Osteoblast (primary cell): ENCODE data around the gene FXR2. TPM values are rescaled to one million over a fixed set of nuclear protein-coding genes. Genes with fewer than 3 reads are reported as not detected.

Source experiments
- DNase-seq: peaks from one replicate; pipeline ENCODE4 v3.0.0; 2011; ENCODE audit warnings: low spot score, mixed read lengths; ENCODE audit not compliant: insufficient read length; ENCODE audit errors: missing footprints
- H2AFZ ChIP-seq: 2 replicates; pipeline ENCODE4 v1.6.0; 2011; ENCODE audit warnings: mild to moderate bottlenecking, low read length
- H3K27ac ChIP-seq: 2 replicates; pipeline ENCODE4 v1.5.1; 2011; ENCODE audit warnings: mild to moderate bottlenecking, low read depth, low read length, moderate library complexity
- H3K27me3 ChIP-seq: 2 replicates; pipeline ENCODE4 v1.6.0; 2012; ENCODE audit warnings: mild to moderate bottlenecking, control low read depth, inconsistent platforms, low read length, moderate library complexity; ENCODE audit not compliant: insufficient read depth
- H3K36me3 ChIP-seq: 2 replicates; pipeline ENCODE4 v1.5.1; 2011; ENCODE audit warnings: mild to moderate bottlenecking, low read length, control low read depth, moderate library complexity; ENCODE audit not compliant: insufficient read depth
- H3K4me1 ChIP-seq: 2 replicates; pipeline ENCODE4 v1.5.1; 2011; ENCODE audit warnings: mild to moderate bottlenecking, low read length, control low read depth, moderate library complexity; ENCODE audit not compliant: insufficient read depth
- H3K4me2 ChIP-seq: 2 replicates; pipeline ENCODE4 v1.6.0; 2011; ENCODE audit warnings: mild to moderate bottlenecking, low read length; ENCODE audit not compliant: insufficient read depth
- H3K4me3 ChIP-seq: fragments of 200-600 bp; sonication (generic); 3 replicates; pipeline ENCODE4 v1.5.1; 2012; ENCODE audit warnings: mild to moderate bottlenecking, low read length, inconsistent platforms; ENCODE audit not compliant: insufficient read depth
- H3K79me2 ChIP-seq: 2 replicates; pipeline ENCODE4 v1.6.0; 2012; ENCODE audit warnings: mild to moderate bottlenecking, low read length, control low read depth, inconsistent platforms; ENCODE audit not compliant: insufficient read depth
- H3K9me3 ChIP-seq: 2 replicates; pipeline ENCODE4 v1.5.1; 2011; ENCODE audit warnings: low read depth, low read length, control low read depth
- H4K20me1 ChIP-seq: 2 replicates; pipeline ENCODE4 v1.6.0; 2012; ENCODE audit warnings: mild to moderate bottlenecking, low read length, control low read depth; ENCODE audit not compliant: insufficient read depth
- CTCF ChIP-seq: IDR thresholded peaks from 2 replicates; pipeline ENCODE4 v1.5.1; 2011; ENCODE audit warnings: mild to moderate bottlenecking, low read depth, low read length, moderate library complexity; ENCODE audit errors: extremely low read depth
- total RNA-seq: library from RNA; depleted of rRNA; stranded (reverse); fragments of >200 nt; gene quantifications from 2 replicates; pipeline ENCODE4 v1.2.3, GENCODE V29; 2012

FXR2 gene
- total RNA-seq, 1 donor, result 42.7 TPM

- H3K27ac ChIP-seq, result no peak overlapping the region
- peaks cover 21% of the 10 kb centered on the region for H3K4me1 ChIP-seq
- H3K9me3 ChIP-seq, result no peaks in the 10 kb centered on the region
- H4K20me1 ChIP-seq, result no peaks in the 10 kb centered on the region
- H2AFZ ChIP-seq, result no peak overlapping the region
- DNase-seq, result no peak
- H3K4me2 ChIP-seq, result no peak overlapping the region
- no peaks in the 10 kb centered on the region for H3K27me3 ChIP-seq
- H3K36me3 ChIP-seq, result no peaks in the 10 kb centered on the region
- H3K4me3 ChIP-seq, result no peak overlapping the region
- peaks cover 2% of the 10 kb centered on the region for H3K79me2 ChIP-seq
- TF ChIP-seq CTCF, result no peak
Measured at GRCh38 chr17:7556627-7557026, 58.1 kb downstream of the FXR2 start.

- no peak for DNase-seq
- H3K36me3 ChIP-seq, result no peaks in the 10 kb centered on the region
- H3K4me1 ChIP-seq, result peaks cover 14% of the 10 kb centered on the region
Measured at GRCh38 chr17:7555320-7555948, 59.3 kb downstream of the FXR2 start.

DNA sequence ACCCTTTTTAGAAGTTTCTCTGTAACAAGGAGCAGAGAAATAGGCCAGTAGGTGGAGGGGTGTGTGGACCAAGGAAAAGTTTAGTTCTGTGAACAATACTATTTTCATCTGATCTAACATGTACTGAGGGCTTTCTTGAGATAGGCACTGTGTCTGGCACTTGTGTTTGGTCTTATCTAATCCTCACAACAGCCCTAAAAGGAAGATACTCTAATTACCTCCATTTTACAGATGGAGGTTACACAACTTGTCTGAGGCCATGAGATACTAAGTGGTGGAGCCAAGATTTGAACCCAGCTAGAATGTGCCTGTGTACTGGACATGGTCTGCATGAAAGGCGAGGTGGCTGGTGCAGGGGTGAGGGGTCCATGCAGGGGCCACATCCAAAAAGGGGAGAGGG, 61.3 kb downstream of the FXR2 start:
- Histone ChIP-seq H3K27me3 (no peaks in the 10 kb centered on the region), H3K27ac (no peak overlapping the region)
- TF ChIP-seq CTCF, result no peak

More at GRCh38 chr17:7555320-7555948, 59.3 kb downstream of the FXR2 start:
- peak; percentile 9 for TF ChIP-seq CTCF
- H3K79me2 ChIP-seq, result no peaks in the 10 kb centered on the region
- H3K9me3 ChIP-seq, result no peaks in the 10 kb centered on the region
- H3K4me2 ChIP-seq, result no peak overlapping the region
- no peak overlapping the region for H3K4me3 ChIP-seq
- H2AFZ ChIP-seq, result no peak overlapping the region
- H3K27me3 ChIP-seq, result no peaks in the 10 kb centered on the region
- H4K20me1 ChIP-seq, result no peaks in the 10 kb centered on the region
- no peak overlapping the region for H3K27ac ChIP-seq

GRCh38 chr17:7552621-7553051, 62.1 kb downstream of the FXR2 start:
- no peak overlapping the region for H3K4me3 ChIP-seq
- H3K36me3 ChIP-seq, result no peaks in the 10 kb centered on the region
- no peak overlapping the region for H3K4me2 ChIP-seq
- no peak for TF ChIP-seq CTCF
- no peaks in the 10 kb centered on the region for H4K20me1 ChIP-seq
- no peaks in the 10 kb centered on the region for H3K9me3 ChIP-seq
- peaks cover 10% of the 10 kb centered on the region for H3K4me1 ChIP-seq
- no peak overlapping the region for H2AFZ ChIP-seq
- H3K27me3 ChIP-seq, result no peaks in the 10 kb centered on the region
- H3K27ac ChIP-seq, result no peak overlapping the region
- DNase-seq, result no peak
- H3K79me2 ChIP-seq, result no peaks in the 10 kb centered on the region

More for the DNA sequence above, 61.3 kb downstream of the FXR2 start:
- Histone ChIP-seq H3K4me3 (no peak overlapping the region), H2AFZ (no peak overlapping the region), H3K36me3 (no peaks in the 10 kb centered on the region), H3K9me3 (no peaks in the 10 kb centered on the region), H3K4me2 (no peak overlapping the region), H3K79me2 (no peaks in the 10 kb centered on the region), H4K20me1 (no peaks in the 10 kb centered on the region), H3K4me1 (peaks cover 14% of the 10 kb centered on the region)
- DNase-seq, result no peak
